ENCODE results near the gene FHOD1. TPM values are rescaled to one million over a fixed set of nuclear protein-coding genes. Genes with fewer than 3 reads are reported as not detected.

The FHOD1 gene
- total and polyA plus RNA-seq, 9 of the 15 experiments (the other 6 are each of a cell fraction or from before 2014, with no cell fraction given), result 18.7 to 126 (median 32.3) TPM

- peak; percentile 41 to 66 (median 60) for DNase-seq (ENCODE audit: extremely low read depth in 1 of 4, low spot score in 3 of 4)
- POLR2A ChIA-PET, result interaction anchor here (0.6 to 1.2 kb wide), 4 partner anchors 9 to 94 kb away, joined by 3 to 4 read pairs (median 4); no protein-coding TSS in a partner anchor
- in situ Hi-C loops (cut with MboI), result no loop called here
- H2AFZ ChIP-seq (ENCODE audit: low read depth, low read length), result peak within 1 kb of the TSS; percentile 86
- H3K9me3 ChIP-seq (replicated peaks; ENCODE audit: control insufficient read depth, insufficient read depth, low read depth, low read length), result no peaks in the 10 kb centered on the region
- WGBS (ENCODE audit: insufficient coverage, low coverage, missing lambda C conversion rate), result 35% methylated on average over 42 of the region's 75 CpGs
- H3K9me1 ChIP-seq (ENCODE audit: control insufficient read depth, insufficient read depth, low read length), result no peaks in the 10 kb centered on the region
- no peaks in the 10 kb centered on the region for H3K27me3 ChIP-seq (ENCODE audit: control insufficient read depth in 2 of 2, insufficient read depth in 2 of 2, low read length in 2 of 2)
- no peak for FAIRE-seq
- peaks cover 37 to 60% of the 10 kb centered on the region in 2 experiments for H3K4me1 ChIP-seq (replicated peaks in 1 of 2; ENCODE audit: control insufficient read depth in 2 of 2, insufficient read depth in 2 of 2, low read length in 2 of 2)
- peak within 1 kb of the TSS; percentile 49 for H3K27ac ChIP-seq (ENCODE audit: extremely low read depth, low read depth, low read length)
- H3K4me3 ChIP-seq, result peak within 1 kb of the TSS; percentile 43
- H3K36me3 ChIP-seq (ENCODE audit: control insufficient read depth, insufficient read depth, low read length), result peaks cover 13% of the 10 kb centered on the region; the same call in 1 of the 3 replicates
- H3K79me2 ChIP-seq (ENCODE audit: control insufficient read depth, insufficient read depth, low read length), result peaks cover 37% of the 10 kb centered on the region
- no peaks in the 10 kb centered on the region for H4K20me1 ChIP-seq (replicated peaks; ENCODE audit: control insufficient read depth, insufficient read depth, low read length)
- BruUV-seq (replicated peaks), result no TSS peak
- CTCF ChIA-PET (ENCODE audit: low intra/inter-chr PET ratio), result no interaction called here
- H3K4me2 ChIP-seq (ENCODE audit: insufficient read depth, low read length), result peak within 1 kb of the TSS; percentile 76
- H3K9ac ChIP-seq (ENCODE audit: insufficient read depth in 1 of 2, low read depth in 2 of 2, low read length in 2 of 2), result peak within 1 kb of the TSS; percentile 63 to 91
- ATAC-seq, result no peak
- intact Hi-C loops (cut with micrococcal nuclease), result loop anchor here (5.0 to 10.0 kb wide), 2 partner anchors 274 to 296 kb away; no protein-coding TSS in a partner anchor
- TF ChIP-seq ZNF639 (CRISPR knock-in tag; conservative IDR thresholded peaks at IDR 0.05 in 1 of 2, IDR thresholded peaks at IDR 0.05 in 1 of 2) (0 out of 4 replicates have a peak, but pooled peaks of 1 of the 2 experiments have one; percentile 41), GATAD2B (IDR thresholded peaks at IDR 0.05; ENCODE audit: borderline replicate concordance) (peak; percentile 65; the same call in 1 of the 2 replicates), STAG1 (CRISPR knock-in tag; IDR thresholded peaks at IDR 0.05; ENCODE audit: borderline replicate concordance) (peak; percentile 20; the same call in 1 of the 2 replicates), EGR1 (conservative IDR thresholded peaks at IDR 0.05) (peak; percentile 50), ZNF431 (CRISPR knock-in tag; IDR thresholded peaks at IDR 0.05) (no peak), ZNF518B (CRISPR knock-in tag; IDR thresholded peaks at IDR 0.05) (no peak), ARID2 (IDR thresholded peaks at IDR 0.05) (no peak), TCFL5 (CRISPR knock-in tag; conservative IDR thresholded peaks at IDR 0.05) (no peak), SMAD4 (CRISPR knock-in tag; conservative IDR thresholded peaks at IDR 0.05) (peak; percentile 68), PREB (CRISPR knock-in tag; IDR thresholded peaks at IDR 0.05) (no peak), SIN3A (IDR thresholded peaks at IDR 0.05; ENCODE audit: borderline replicate concordance in 2 of 2, control insufficient read depth in 1 of 2, low read depth in 2 of 2, low read length in 2 of 2) (peak in 1 of 2 experiments; percentile 35; a peak in 1 of 4 replicates), ATF1 (CRISPR knock-in tag; IDR thresholded peaks at IDR 0.05) (no peak), ATF1 (tag; IDR thresholded peaks at IDR 0.05) (peak; percentile 51), NR2F6 (CRISPR knock-in tag; IDR thresholded peaks at IDR 0.05) (no peak), YBX1 (IDR thresholded peaks at IDR 0.05) (no peak), CREM (IDR thresholded peaks at IDR 0.05; ENCODE audit: low read depth) (peak; percentile 41; the same call in 1 of the 2 replicates)
Observed at GRCh38 chr16:67248401-67249177, 1.3 kb upstream of the FHOD1 start, which contains the start of gene SLC9A5. SLC9A5 (plus strand) TSS chr16:67248979; CDS start chr16:67249015, 36 bp downstream.

Data from K562 (cell line).